ENCODE data around the gene SCNN1A.

Gene SCNN1A

GRCh38 chr12:6380141-6381121 lies 5.1 kb upstream of the SCNN1A start:
- no peak for DNase-seq
- no peak overlapping the region for H3K9ac ChIP-seq (ENCODE audit: low read length)
- no peak for TF ChIP-seq CTCF (IDR thresholded peaks at IDR 0.05; ENCODE audit: low read length)
- no peak for TF ChIP-seq EZH2phosphoT487 (IDR thresholded peaks at IDR 0.05; ENCODE audit: low read length)
- TF ChIP-seq EZH2 (optimal IDR thresholded peaks at IDR 0.05; ENCODE audit: low read depth, low read length): no peak
- H3K27ac ChIP-seq (ENCODE audit: low read length): no peak overlapping the region
- no peaks in the 10 kb centered on the region for H3K36me3 ChIP-seq (replicated peaks; ENCODE audit: insufficient read depth, low read length)
- no peaks in the 10 kb centered on the region for H3F3A ChIP-seq (ENCODE audit: insufficient read depth, low read length)
- no peaks in the 10 kb centered on the region for H3K9me2 ChIP-seq (replicated peaks; ENCODE audit: insufficient read depth, low read length)
- H2AFZ ChIP-seq (ENCODE audit: low read length): no peak overlapping the region
- no peaks in the 10 kb centered on the region for H4K20me1 ChIP-seq (ENCODE audit: insufficient read depth, low read length)
- H3K27me3 ChIP-seq (replicated peaks; ENCODE audit: insufficient read depth, low read length): peaks cover 9% of the 10 kb centered on the region
- H3K9me3 ChIP-seq (replicated peaks; ENCODE audit: insufficient read depth, low read length): no peaks in the 10 kb centered on the region
- no peak overlapping the region for H3K4me2 ChIP-seq (ENCODE audit: low read depth, low read length)
- no peak overlapping the region for H3K4me3 ChIP-seq (ENCODE audit: low read length)
- H3K4me1 ChIP-seq (ENCODE audit: low read length): no peaks in the 10 kb centered on the region
- H3K79me2 ChIP-seq (ENCODE audit: low read length): no peaks in the 10 kb centered on the region

- Histone ChIP-seq H3K27ac (ENCODE audit: low read length) (no peak overlapping the region), H3K36me3 (replicated peaks; ENCODE audit: insufficient read depth, low read length) (no peaks in the 10 kb centered on the region), H3K9me3 (replicated peaks; ENCODE audit: insufficient read depth, low read length) (no peaks in the 10 kb centered on the region), H3K4me3 (ENCODE audit: low read length) (no peak overlapping the region), H3K9me2 (replicated peaks; ENCODE audit: insufficient read depth, low read length) (no peaks in the 10 kb centered on the region), H3K79me2 (ENCODE audit: low read length) (no peaks in the 10 kb centered on the region), H4K20me1 (ENCODE audit: insufficient read depth, low read length) (no peaks in the 10 kb centered on the region), H3K4me1 (ENCODE audit: low read length) (no peaks in the 10 kb centered on the region), H2AFZ (ENCODE audit: low read length) (no peak overlapping the region), H3K4me2 (ENCODE audit: low read depth, low read length) (no peak overlapping the region), H3F3A (ENCODE audit: insufficient read depth, low read length) (no peaks in the 10 kb centered on the region), H3K27me3 (replicated peaks; ENCODE audit: insufficient read depth, low read length) (peaks cover 3% of the 10 kb centered on the region), H3K9ac (ENCODE audit: low read length) (no peak overlapping the region)
- no peak for DNase-seq
- TF ChIP-seq EZH2 (optimal IDR thresholded peaks at IDR 0.05; ENCODE audit: low read depth, low read length) (no peak), EZH2phosphoT487 (IDR thresholded peaks at IDR 0.05; ENCODE audit: low read length) (no peak), CTCF (IDR thresholded peaks at IDR 0.05; ENCODE audit: low read length) (no peak)
Observed at GRCh38 chr12:6378709-6379472, 3.5 kb upstream of the SCNN1A start.

GRCh38 chr12:6377667-6377994 lies 2.3 kb upstream of the SCNN1A start:
- Histone ChIP-seq H3K4me2 (ENCODE audit: low read depth, low read length) (no peak overlapping the region), H3K27me3 (replicated peaks; ENCODE audit: insufficient read depth, low read length) (no peaks in the 10 kb centered on the region; the same call in 1 of the 2 replicates), H3K79me2 (ENCODE audit: low read length) (no peaks in the 10 kb centered on the region), H2AFZ (ENCODE audit: low read length) (no peak overlapping the region), H3K9me2 (replicated peaks; ENCODE audit: insufficient read depth, low read length) (no peaks in the 10 kb centered on the region), H3K4me3 (ENCODE audit: low read length) (no peak overlapping the region), H3K36me3 (replicated peaks; ENCODE audit: insufficient read depth, low read length) (no peaks in the 10 kb centered on the region), H4K20me1 (ENCODE audit: insufficient read depth, low read length) (no peaks in the 10 kb centered on the region), H3K27ac (ENCODE audit: low read length) (no peak overlapping the region), H3F3A (ENCODE audit: insufficient read depth, low read length) (no peaks in the 10 kb centered on the region), H3K9ac (ENCODE audit: low read length) (no peak overlapping the region), H3K4me1 (ENCODE audit: low read length) (peaks cover 4% of the 10 kb centered on the region), H3K9me3 (replicated peaks; ENCODE audit: insufficient read depth, low read length) (no peaks in the 10 kb centered on the region)
- no peak for DNase-seq
- TF ChIP-seq CTCF (IDR thresholded peaks at IDR 0.05; ENCODE audit: low read length) (no peak), EZH2 (optimal IDR thresholded peaks at IDR 0.05; ENCODE audit: low read depth, low read length) (no peak), EZH2phosphoT487 (IDR thresholded peaks at IDR 0.05; ENCODE audit: low read length) (no peak)

Measured in MM.1S (cell line).